HEK293 (cell line): Measurements from ENCODE around the gene COPB1.

ENCODE experiments used
- CTCF ChIA-PET: fragments of 350-600 bp; formaldehyde crosslinking; extraction: SDS; loops from one replicate; lab custom pipeline; 2021; ENCODE audit warnings: antibody characterized with exemption; lab: Yijun Ruan, JAX
- POLR2A ChIA-PET: fragments of 300-600 bp; formaldehyde crosslinking; extraction: SDS; loops from one replicate; lab custom pipeline; 2020; ENCODE audit warnings: antibody characterized with exemption, inconsistent platforms; lab: Yijun Ruan, JAX
- H3K27ac ChIP-seq: fragments of 200-500 bp; sonication (Bioruptor generic); 2 replicates; pipeline ENCODE4 v1.5.1; 2014; ENCODE audit warnings: low read depth, low read length, control low read depth, inconsistent platforms; ENCODE audit errors: extremely low read depth
- H3K36me3 ChIP-seq, 2 experiments: fragments of 200-500 bp in 1 of 2; sonication (Bioruptor generic) in 1 of 2; 1 replicate in 1 of 2; 2 replicates in 1 of 2; pipeline ENCODE4 v1.5.1; 2014 to 2017; ENCODE audit warnings: inconsistent platforms in 2 of 2, low read length in 2 of 2; ENCODE audit not compliant: control insufficient read depth in 2 of 2, insufficient read depth in 1 of 2
- H3K4me1 ChIP-seq: fragments of 200-500 bp; sonication (Bioruptor generic); 2 replicates; pipeline ENCODE4 v1.5.1; 2014; ENCODE audit warnings: mild to moderate bottlenecking, low read length, inconsistent platforms; ENCODE audit not compliant: control insufficient read depth, insufficient read depth
- H3K4me3 ChIP-seq: 2 replicates; pipeline ENCODE4 v1.5.1; 2011; ENCODE audit warnings: low read depth, mild to moderate bottlenecking, control low read depth, low read length, moderate library complexity
- H3K9me3 ChIP-seq: fragments of 200-500 bp; sonication (Bioruptor generic); 2 replicates; pipeline ENCODE4 v1.5.1; 2014; ENCODE audit warnings: low read depth, low read length, inconsistent platforms; ENCODE audit not compliant: control insufficient read depth, insufficient read depth
- BCL11B ChIP-seq: fragments of 450-650 bp; formaldehyde crosslinking; IDR thresholded peaks from 2 replicates; pipeline ENCODE4 v1.5.1; 2016; ENCODE audit warnings: low read depth, missing biosample characterization, missing genetic modification characterization
- EGR2 ChIP-seq: fragments of 450-650 bp; formaldehyde crosslinking; IDR thresholded peaks from 2 replicates; pipeline ENCODE4 v1.5.1; 2016; ENCODE audit warnings: low read depth, missing biosample characterization, missing genetic modification characterization
- SETDB1 ChIP-seq: IDR thresholded peaks from one replicate; pipeline ENCODE4 v1.6.1; 2017; ENCODE audit warnings: mild to moderate bottlenecking, low read length, moderate library complexity, mixed read lengths; ENCODE audit not compliant: insufficient read length
- SP3 ChIP-seq: fragments of 450-650 bp; formaldehyde crosslinking; IDR thresholded peaks from 2 replicates; pipeline ENCODE4 v1.5.1; 2016; ENCODE audit warnings: missing biosample characterization, missing genetic modification characterization
- SP7 ChIP-seq: fragments of 450-650 bp; formaldehyde crosslinking; IDR thresholded peaks from 2 replicates; pipeline ENCODE4 v1.5.1; 2016; ENCODE audit warnings: missing biosample characterization, missing genetic modification characterization
- TRIM28 ChIP-seq: IDR thresholded peaks from 2 replicates; pipeline ENCODE4 v1.6.1; 2011; ENCODE audit warnings: low read length, control low read depth, borderline replicate concordance
- YY1 ChIP-seq: fragments of 450-650 bp; formaldehyde crosslinking; IDR thresholded peaks from 2 replicates; pipeline ENCODE4 v1.5.1; 2018; ENCODE audit warnings: missing biosample characterization, missing genetic modification characterization
- ZBTB48 ChIP-seq: fragments of 450-650 bp; formaldehyde crosslinking; IDR thresholded peaks from 2 replicates; pipeline ENCODE4 v1.5.1; 2016; ENCODE audit warnings: missing biosample characterization, missing genetic modification characterization
- ZBTB49 ChIP-seq: fragments of 450-650 bp; formaldehyde crosslinking; IDR thresholded peaks from 2 replicates; pipeline ENCODE4 v1.5.1; 2016; ENCODE audit warnings: missing biosample characterization, missing genetic modification characterization, low read depth
- ZNF140 ChIP-seq: fragments of 450-650 bp; formaldehyde crosslinking; IDR thresholded peaks from 2 replicates; pipeline ENCODE4 v1.5.1; 2016; ENCODE audit warnings: missing biosample characterization, missing genetic modification characterization
- ZNF2 ChIP-seq: fragments of 450-650 bp; formaldehyde crosslinking; IDR thresholded peaks from 2 replicates; pipeline ENCODE4 v1.5.1; 2016; ENCODE audit warnings: missing biosample characterization, missing genetic modification characterization
- ZNF211 ChIP-seq: fragments of 450-650 bp; formaldehyde crosslinking; IDR thresholded peaks from 2 replicates; pipeline ENCODE4 v1.5.1; 2016; ENCODE audit warnings: low read depth, missing biosample characterization, missing genetic modification characterization
- ZNF513 ChIP-seq: fragments of 450-650 bp; IDR thresholded peaks from 2 replicates; pipeline ENCODE4 v1.5.1; 2018; ENCODE audit warnings: missing biosample characterization, missing genetic modification characterization
- ZNF518A ChIP-seq: fragments of 450-650 bp; formaldehyde crosslinking; conservative IDR thresholded peaks from 2 replicates; pipeline ENCODE4 v1.5.1; 2016; ENCODE audit warnings: low read depth, missing biosample characterization, missing genetic modification characterization
- ZNF585B ChIP-seq: fragments of 450-650 bp; formaldehyde crosslinking; IDR thresholded peaks from 2 replicates; pipeline ENCODE4 v1.5.1; 2016; ENCODE audit warnings: missing biosample characterization, missing genetic modification characterization
- ZNF645 ChIP-seq: fragments of 450-650 bp; formaldehyde crosslinking; IDR thresholded peaks from 2 replicates; pipeline ENCODE4; 2016; ENCODE audit warnings: missing biosample characterization, missing genetic modification characterization
- ZNF776 ChIP-seq: fragments of 450-650 bp; formaldehyde crosslinking; IDR thresholded peaks from 2 replicates; pipeline ENCODE4 v1.5.0; 2017; ENCODE audit warnings: missing biosample characterization, missing genetic modification characterization, borderline replicate concordance
- ZNF777 ChIP-seq: fragments of 450-650 bp; formaldehyde crosslinking; IDR thresholded peaks from 2 replicates; pipeline ENCODE4 v1.5.1; 2017; ENCODE audit warnings: missing biosample characterization, missing genetic modification characterization, borderline replicate concordance
- ZSCAN18 ChIP-seq: fragments of 450-650 bp; formaldehyde crosslinking; IDR thresholded peaks from 2 replicates; pipeline ENCODE4 v1.5.1; 2016; ENCODE audit warnings: missing biosample characterization, missing genetic modification characterization
- ZSCAN4 ChIP-seq: fragments of 450-650 bp; formaldehyde crosslinking; IDR thresholded peaks from 2 replicates; pipeline ENCODE4 v1.5.1; 2017; ENCODE audit warnings: missing biosample characterization, missing genetic modification characterization

The COPB1 gene

GRCh38 chr11:14529951-14530350 is 30.3 kb upstream of the COPB1 start:
- ChIA-PET POLR2A (no interaction called here), CTCF (interaction anchor here (0.6 to 1.4 kb wide), 4 partner anchors 9 to 450 kb away, joined by 3 to 7 read pairs (median 4); no protein-coding TSS in a partner anchor)
- H3K9me3 ChIP-seq: no peaks in the 10 kb centered on the region
- TF ChIP-seq SP3 (tag by site-specific recombination): no peak
- TF ChIP-seq ZNF645: no peak
- no peak for TF ChIP-seq ZNF518A
- TF ChIP-seq ZNF513 (tag by site-specific recombination): no peak
- TF ChIP-seq ZNF777: no peak
- no peak for TF ChIP-seq ZSCAN4 (tag by site-specific recombination)
- TF ChIP-seq ZNF2 (tag by site-specific recombination): no peak
- no peak for TF ChIP-seq ZNF776 (tag by site-specific recombination)
- TF ChIP-seq ZNF140 (tag by site-specific recombination): no peak
- TF ChIP-seq ZSCAN18 (tag by site-specific recombination): no peak
- TF ChIP-seq ZBTB48 (tag by site-specific recombination): no peak
- TF ChIP-seq BCL11B (tag by site-specific recombination): no peak
- no peak for TF ChIP-seq TRIM28
- TF ChIP-seq ZNF585B: no peak
- TF ChIP-seq SETDB1: no peak
- TF ChIP-seq ZBTB49 (tag by site-specific recombination): no peak
- TF ChIP-seq SP7: no peak
- no peak for TF ChIP-seq ZNF211 (tag by site-specific recombination)
- TF ChIP-seq YY1 (tag by site-specific recombination): no peak
- TF ChIP-seq EGR2 (tag by site-specific recombination): no peak
- no peaks in the 10 kb centered on the region for H3K36me3 ChIP-seq
- no peak overlapping the region for H3K4me3 ChIP-seq
- H3K27ac ChIP-seq: no peak overlapping the region
- no peaks in the 10 kb centered on the region for H3K4me1 ChIP-seq
